ENCODE results near the gene NPHP1. TPM values are rescaled to one million over a fixed set of nuclear protein-coding genes. Genes with fewer than 3 reads are reported as not detected.
"Not testable (repeated sequence)": the region's sequence is repeated elsewhere in the genome, so short reads cannot be mapped to it uniquely, and the experiment has no call there.

NPHP1 gene
- total and polyA plus RNA-seq, 4 experiments from 2014 or later, result 0.23 to 1.3 (median 0.91) TPM

GRCh38 chr2:110221938-110222337 is 17.1 kb upstream of the NPHP1 start:
- no peaks in the 10 kb centered on the region for H3K36me3 Mint-ChIP-seq
- peaks cover 27 to 45% of the 10 kb centered on the region in 2 donors for H3K27me3 Mint-ChIP-seq
- H3K27ac ChIP-seq (ENCODE audit: low read depth, low read length), result no peak overlapping the region
- no peaks in the 10 kb centered on the region for H3K9me3 ChIP-seq (ENCODE audit: control insufficient read depth in 1 of 2, low read length in 2 of 2)
- no peak overlapping the region for H3K27ac Mint-ChIP-seq
- H3K4me1 ChIP-seq (ENCODE audit: insufficient read depth, low read length), result no peaks in the 10 kb centered on the region
- DNase-seq, result no peak
- H3K9me3 Mint-ChIP-seq, result no peaks in the 10 kb centered on the region
- intact Hi-C loops (cut with micrococcal nuclease), result no loop called here
- no peaks in the 10 kb centered on the region for H3K4me1 Mint-ChIP-seq
- ChIA-PET POLR2A (ENCODE audit: partially characterized antibody) (no interaction called here), CTCF (ENCODE audit: partially characterized antibody) (no interaction called here)
- peaks cover 10% of the 10 kb centered on the region for H3K27me3 ChIP-seq (ENCODE audit: insufficient read depth, low read length)
- H3K4me3 ChIP-seq (ENCODE audit: low read length in 2 of 2), result no peak overlapping the region
- no peaks in the 10 kb centered on the region for H3K36me3 ChIP-seq (ENCODE audit: insufficient read depth, low read length)
- H3K4me3 Mint-ChIP-seq, result no peak overlapping the region

- DNase-seq, result no peak
- Histone ChIP-seq H3K9me3 (ENCODE audit: control insufficient read depth in 1 of 2, low read length in 2 of 2) (no peaks in the 10 kb centered on the region), H3K4me3 (ENCODE audit: low read length in 2 of 2) (no peak overlapping the region), H3K27ac (ENCODE audit: low read depth, low read length) (no peak overlapping the region), H3K36me3 (ENCODE audit: insufficient read depth, low read length) (no peaks in the 10 kb centered on the region), H3K4me1 (ENCODE audit: insufficient read depth, low read length) (no peaks in the 10 kb centered on the region), H3K27me3 (ENCODE audit: insufficient read depth, low read length) (peaks cover 10% of the 10 kb centered on the region)
- peaks cover 25 to 39% of the 10 kb centered on the region in 2 donors for H3K27me3 Mint-ChIP-seq
- peak overlapping the region in 1 of 7 donors; percentile 2 for H3K27ac Mint-ChIP-seq
- no peak overlapping the region for H3K4me3 Mint-ChIP-seq
- no peaks in the 10 kb centered on the region for H3K4me1 Mint-ChIP-seq
- H3K36me3 Mint-ChIP-seq, result no peaks in the 10 kb centered on the region
- peaks cover 0 to 8% (median 0%) of the 10 kb centered on the region in 8 donors for H3K9me3 Mint-ChIP-seq
- ChIA-PET CTCF (ENCODE audit: partially characterized antibody) (no interaction called here), POLR2A (ENCODE audit: partially characterized antibody) (no interaction called here)
- intact Hi-C loops (cut with micrococcal nuclease), result no loop called here
Measured at GRCh38 chr2:110220190-110220564, 15.4 kb upstream of the NPHP1 start.

- POLR2A ChIA-PET (ENCODE audit: partially characterized antibody), result no interaction called here
- H3K4me1 ChIP-seq (ENCODE audit: insufficient read depth, low read length), result no peaks in the 10 kb centered on the region
Measured at GRCh38 chr2:110219496-110220189, 14.8 kb upstream of the NPHP1 start.

GRCh38 chr2:110218889-110219288 is 14.1 kb upstream of the NPHP1 start:
- H3K4me1 Mint-ChIP-seq; DNase-seq; H3K36me3 Mint-ChIP-seq; CTCF ChIA-PET (ENCODE audit: partially characterized antibody); H3K27ac ChIP-seq (ENCODE audit: low read depth, low read length); POLR2A ChIA-PET (ENCODE audit: partially characterized antibody); H3K27ac Mint-ChIP-seq; H3K4me1 ChIP-seq (ENCODE audit: insufficient read depth, low read length); intact Hi-C loops (cut with micrococcal nuclease); H3K9me3 Mint-ChIP-seq; H3K9me3 ChIP-seq (ENCODE audit: control insufficient read depth in 1 of 2, low read length in 2 of 2); H3K4me3 Mint-ChIP-seq; H3K4me3 ChIP-seq (ENCODE audit: low read length in 2 of 2); H3K36me3 ChIP-seq (ENCODE audit: insufficient read depth, low read length): not testable (repeated sequence)
- peaks cover 15% of the 10 kb centered on the region for H3K27me3 ChIP-seq (ENCODE audit: insufficient read depth, low read length)
- H3K27me3 Mint-ChIP-seq, result peaks cover 25 to 46% of the 10 kb centered on the region in 2 donors

More at GRCh38 chr2:110219496-110220189, 14.8 kb upstream of the NPHP1 start:
- no peaks in the 10 kb centered on the region for H3K4me1 Mint-ChIP-seq
- no peaks in the 10 kb centered on the region for H3K36me3 Mint-ChIP-seq
- H3K36me3 ChIP-seq (ENCODE audit: insufficient read depth, low read length), result no peaks in the 10 kb centered on the region
- H3K27me3 ChIP-seq (ENCODE audit: insufficient read depth, low read length), result peaks cover 11% of the 10 kb centered on the region
- H3K27ac ChIP-seq (ENCODE audit: low read depth, low read length), result no peak overlapping the region
- CTCF ChIA-PET (ENCODE audit: partially characterized antibody), result no interaction called here
- H3K9me3 Mint-ChIP-seq, result peaks cover 0 to 8% (median 0%) of the 10 kb centered on the region in 8 donors
- no peak overlapping the region for H3K4me3 ChIP-seq (ENCODE audit: low read length in 2 of 2)
- H3K27ac Mint-ChIP-seq, result peak overlapping the region in 1 of 7 donors; percentile 2
- intact Hi-C loops (cut with micrococcal nuclease), result no loop called here
- H3K9me3 ChIP-seq (ENCODE audit: control insufficient read depth in 1 of 2, low read length in 2 of 2), result no peaks in the 10 kb centered on the region
- H3K27me3 Mint-ChIP-seq, result peaks cover 26 to 42% of the 10 kb centered on the region in 2 donors
- no peak overlapping the region for H3K4me3 Mint-ChIP-seq
- no peak for DNase-seq

- ChIA-PET POLR2A (ENCODE audit: partially characterized antibody) (no interaction called here), CTCF (ENCODE audit: partially characterized antibody) (interaction anchor here (1.1 kb wide), 1 partner anchor 12 kb away, joined by 3 read pairs; the partner anchor contains the start of gene NPHP1)
- H3K27me3 ChIP-seq (ENCODE audit: insufficient read depth, low read length), result peaks cover 12% of the 10 kb centered on the region
- no peak overlapping the region for H3K27ac ChIP-seq (ENCODE audit: low read depth, low read length)
- Mint-ChIP-seq H3K9me3 (peaks cover 0 to 10% (median 2%) of the 10 kb centered on the region in 8 donors), H3K4me1 (peaks cover 4 to 9% (median 7%) of the 10 kb centered on the region in 4 donors), H3K27me3 (peaks cover 24 to 38% of the 10 kb centered on the region in 2 donors), H3K36me3 (peaks cover 0 to 7% of the 10 kb centered on the region in 2 donors), H3K27ac (no peak overlapping the region), H3K4me3 (no peak overlapping the region)
- H3K4me1 ChIP-seq (ENCODE audit: insufficient read depth, low read length), result peaks cover under 1% of the 10 kb centered on the region
- H3K4me3 ChIP-seq (ENCODE audit: low read length in 2 of 2), result no peak overlapping the region
- H3K36me3 ChIP-seq (ENCODE audit: insufficient read depth, low read length), result no peaks in the 10 kb centered on the region
- intact Hi-C loops (cut with micrococcal nuclease), result no loop called here
- no peak for DNase-seq
- no peaks in the 10 kb centered on the region for H3K9me3 ChIP-seq (ENCODE audit: control insufficient read depth in 1 of 2, low read length in 2 of 2)
Measured at GRCh38 chr2:110216803-110217202, 12.0 kb upstream of the NPHP1 start.

- ChIA-PET POLR2A (ENCODE audit: partially characterized antibody) (no interaction called here), CTCF (ENCODE audit: partially characterized antibody) (interaction anchor here (1.1 kb wide), 1 partner anchor 11 kb away, joined by 3 read pairs; the partner anchor contains the start of gene NPHP1)
- peaks cover 0 to 11% of the 10 kb centered on the region in 2 donors for H3K36me3 Mint-ChIP-seq
- intact Hi-C loops (cut with micrococcal nuclease), result no loop called here
- peaks cover 23 to 35% of the 10 kb centered on the region in 2 donors for H3K27me3 Mint-ChIP-seq
- H3K4me1 Mint-ChIP-seq, result peaks cover 8 to 15% (median 12%) of the 10 kb centered on the region in 4 donors
- H3K27ac ChIP-seq (ENCODE audit: low read depth, low read length), result no peak overlapping the region
- peaks cover 0 to 10% (median 2%) of the 10 kb centered on the region in 8 donors for H3K9me3 Mint-ChIP-seq
- no peaks in the 10 kb centered on the region for H3K36me3 ChIP-seq (ENCODE audit: insufficient read depth, low read length)
- H3K27ac Mint-ChIP-seq, result no peak overlapping the region
- no peaks in the 10 kb centered on the region for H3K9me3 ChIP-seq (ENCODE audit: control insufficient read depth in 1 of 2, low read length in 2 of 2)
- H3K27me3 ChIP-seq (ENCODE audit: insufficient read depth, low read length), result peaks cover 11% of the 10 kb centered on the region
- no peak for DNase-seq
- H3K4me3 Mint-ChIP-seq, result no peak overlapping the region
- H3K4me1 ChIP-seq (ENCODE audit: insufficient read depth, low read length), result peaks cover 7% of the 10 kb centered on the region
- H3K4me3 ChIP-seq (ENCODE audit: low read length in 2 of 2), result no peak overlapping the region
Measured at GRCh38 chr2:110216199-110216598, 11.4 kb upstream of the NPHP1 start.

- intact Hi-C loops (cut with micrococcal nuclease), result no loop called here
- ChIA-PET POLR2A (ENCODE audit: partially characterized antibody) (no interaction called here), CTCF (ENCODE audit: partially characterized antibody) (no interaction called here)
- Mint-ChIP-seq H3K27me3 (peaks cover 23 to 35% of the 10 kb centered on the region in 2 donors), H3K4me3 (no peak overlapping the region), H3K9me3 (peaks cover 0 to 10% (median 2%) of the 10 kb centered on the region in 8 donors), H3K27ac (no peak overlapping the region), H3K36me3 (peaks cover 0 to 11% of the 10 kb centered on the region in 2 donors), H3K4me1 (peaks cover 8 to 19% (median 14%) of the 10 kb centered on the region in 4 donors)
- H3K4me1 ChIP-seq (ENCODE audit: insufficient read depth, low read length), result peaks cover 11% of the 10 kb centered on the region
- H3K36me3 ChIP-seq (ENCODE audit: insufficient read depth, low read length), result no peaks in the 10 kb centered on the region
- no peak for DNase-seq
- H3K27me3 ChIP-seq (ENCODE audit: insufficient read depth, low read length), result peaks cover 11% of the 10 kb centered on the region
- H3K27ac ChIP-seq (ENCODE audit: low read depth, low read length), result no peak overlapping the region
- no peak overlapping the region for H3K4me3 ChIP-seq (ENCODE audit: low read length in 2 of 2)
- no peaks in the 10 kb centered on the region for H3K9me3 ChIP-seq (ENCODE audit: control insufficient read depth in 1 of 2, low read length in 2 of 2)
Measured at GRCh38 chr2:110215566-110216158, 10.8 kb upstream of the NPHP1 start.

All from CD4-positive, alpha-beta memory T cell (primary cell).